Head of caudate nucleus (tissue), 42 donors: ENCODE results near the gene FIG4.

Experiments
- DNase-seq, 42 donors: peaks; one replicate each; pipeline versions ENCODE4 v3.0.0 to v3.0.0-alpha.2; 2020 to 2021; ENCODE audit warnings: mixed read lengths in 7 of 42
- intact Hi-C: fragments of 100-400 bp; cut with DNase I; formaldehyde crosslinking; loops from one replicate; pipeline ENCODE4 v1.15.0; 2022

FIG4 gene

GRCh38 chr6:109870089-109870410 lies 179.0 kb downstream of the FIG4 start:
- intact Hi-C loops: no loop called here
- peak in 1 of 42 donors; percentile 5 for DNase-seq

- no peak for DNase-seq
- intact Hi-C loops: no loop called here
Observed at GRCh38 chr6:109872549-109872948, 181.5 kb downstream of the FIG4 start.

GRCh38 chr6:109872968-109873545 lies 182.0 kb downstream of the FIG4 start:
- peak in 1 of 42 donors; percentile 6 for DNase-seq
- intact Hi-C loops: no loop called here

- intact Hi-C loops: no loop called here
- DNase-seq: no peak
Observed at GRCh38 chr6:109874086-109874485, 183.0 kb downstream of the FIG4 start.

GRCh38 chr6:109874621-109875020 lies 183.5 kb downstream of the FIG4 start:
- intact Hi-C loops: no loop called here
- DNase-seq: no peak
